ENCODE data around the gene RNASE8.

Gene RNASE8

DNA sequence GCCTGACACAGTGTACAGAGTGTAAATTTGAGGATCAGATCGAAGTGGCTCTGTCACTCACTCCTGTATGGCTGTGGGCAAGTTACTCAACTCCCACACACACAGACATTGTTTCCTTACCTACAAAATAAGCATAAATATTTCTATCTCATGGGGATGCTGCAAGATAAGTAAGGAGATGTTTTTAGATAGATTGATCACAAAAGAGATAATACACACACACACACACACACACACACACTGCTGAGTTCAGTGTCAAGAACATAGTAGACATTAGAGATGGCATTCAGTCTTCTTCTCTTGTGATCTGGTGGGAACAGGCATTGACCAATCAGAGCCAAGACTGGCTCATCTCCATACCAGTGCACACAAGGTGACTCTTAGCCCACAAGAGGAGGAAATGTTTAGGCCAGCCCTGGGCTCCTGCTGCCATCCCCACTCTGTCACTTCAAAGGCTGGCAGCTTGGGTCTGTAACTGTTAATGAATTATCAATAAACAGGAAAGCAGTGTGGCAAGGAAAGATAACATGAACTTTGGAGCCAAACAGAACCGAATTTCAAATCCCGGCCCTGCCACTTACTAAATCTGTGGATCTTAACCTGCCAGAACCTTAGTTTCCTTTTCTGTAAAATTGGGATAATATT is 3.4 kb upstream of the RNASE8 start:
- DNase-seq, result no peak

DNA sequence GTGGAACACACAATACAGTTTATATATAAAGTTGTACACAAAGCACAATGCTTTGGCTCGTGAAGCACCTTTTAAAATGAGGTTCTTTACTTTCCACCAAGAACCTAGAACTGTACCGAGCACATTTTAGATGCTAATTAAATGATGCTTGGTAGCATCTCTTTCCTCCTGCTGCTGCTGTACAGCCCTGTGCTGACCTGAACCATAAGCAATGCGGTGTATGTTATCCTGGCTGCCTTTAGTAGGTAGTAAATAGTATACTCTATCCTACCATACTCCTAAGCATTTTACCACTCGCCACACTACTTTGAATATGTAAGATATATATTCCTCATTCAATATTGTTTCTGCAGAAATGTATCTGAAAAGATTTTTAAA is 2.9 kb upstream of the RNASE8 start:
- DNase-seq, result no peak

DNA sequence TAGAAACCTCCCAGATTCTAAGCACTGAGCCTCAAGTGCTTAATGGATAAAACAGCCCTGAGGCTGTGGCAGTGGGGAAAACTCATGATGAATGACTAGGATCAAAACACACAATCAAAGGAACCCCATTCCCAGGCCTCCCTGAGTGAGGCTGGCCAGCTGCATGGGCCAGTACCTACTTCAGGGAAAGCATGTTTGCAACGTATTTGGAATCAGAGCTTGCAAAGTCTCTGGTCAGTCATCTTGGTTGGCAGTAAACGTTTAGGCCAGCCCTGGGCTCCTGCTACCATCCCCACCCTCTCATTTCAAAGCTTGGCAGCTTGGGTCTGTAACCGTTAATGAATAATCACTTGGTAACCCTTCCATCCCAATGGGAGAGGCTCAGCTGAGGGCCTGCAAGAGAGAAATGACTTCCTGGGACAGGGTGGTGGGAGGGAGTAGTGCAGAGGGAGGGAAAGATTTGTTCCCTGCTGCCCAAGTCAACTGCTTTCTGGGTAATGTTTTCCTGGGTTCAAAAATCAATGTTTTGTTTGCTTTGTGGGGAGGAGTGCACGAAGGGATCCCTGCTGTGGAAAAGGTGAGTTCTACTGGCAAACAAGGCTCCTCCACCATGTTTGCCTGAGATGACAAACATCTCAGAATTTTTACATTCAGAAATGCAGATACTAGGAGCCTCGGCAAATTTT is 2.0 kb upstream of the RNASE8 start:
- no peak for DNase-seq

- DNase-seq, result no peak
These were observed 980 bp upstream of the RNASE8 start for GRCh38 chr14:21056520-21057163.

DNA sequence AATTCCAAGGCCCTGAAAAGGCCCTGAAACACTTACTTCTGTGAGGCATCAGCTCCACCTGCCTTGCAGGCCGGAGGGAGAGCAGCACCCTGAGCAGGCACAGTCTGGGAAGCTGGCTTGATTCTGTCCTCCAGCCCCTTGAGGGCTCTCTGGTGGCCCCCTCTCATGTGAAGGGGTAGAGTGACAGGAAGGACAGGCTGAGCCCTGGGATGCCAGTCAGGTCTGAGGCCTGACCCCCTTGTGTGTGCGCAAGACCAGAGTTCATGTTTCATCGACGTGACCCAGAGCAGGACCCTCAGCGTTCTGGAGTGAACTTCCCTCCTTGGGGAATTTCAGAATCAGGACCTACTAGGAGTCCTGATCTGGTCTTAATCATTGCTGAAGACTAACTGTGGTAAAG is 1.3 kb downstream of the RNASE8 start:
- DNase-seq, result no peak

- DNase-seq, result no peak
These were observed 2.4 kb downstream of the RNASE8 start for GRCh38 chr14:21059842-21060613.

DNA sequence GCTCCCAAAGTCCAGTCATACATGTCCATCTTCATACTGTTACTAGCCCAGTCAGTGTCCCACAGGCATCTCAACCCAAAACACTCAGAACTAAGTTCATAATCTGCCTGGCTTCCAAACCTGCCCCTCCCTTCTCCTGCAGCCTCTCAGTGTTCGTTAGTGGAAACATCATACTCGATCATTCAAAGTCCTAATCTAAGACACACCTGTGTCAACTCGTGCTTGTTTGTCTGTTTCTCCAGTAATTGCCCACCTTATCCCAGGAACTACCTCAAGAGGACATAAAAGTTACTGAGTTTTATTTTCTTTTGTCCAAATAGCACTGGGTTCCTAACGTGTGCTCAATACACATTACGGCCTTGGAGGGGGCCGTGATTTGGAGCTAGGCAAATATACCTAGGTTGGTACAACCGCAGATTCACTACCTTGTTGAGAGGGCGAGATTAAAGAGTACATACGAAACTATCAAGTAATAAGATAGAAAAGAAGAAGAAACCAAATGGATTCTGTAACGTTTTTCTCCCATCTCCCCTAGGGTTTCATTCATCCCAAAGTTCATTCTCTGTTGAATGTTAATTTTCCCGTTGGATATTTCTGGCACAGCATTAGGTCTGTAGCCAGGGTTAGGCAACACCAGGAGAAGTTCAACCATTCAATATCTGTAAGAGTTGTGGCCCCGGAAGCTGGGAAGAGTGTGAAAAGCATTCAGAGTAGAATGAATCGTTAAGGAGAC is 3.2 kb downstream of the RNASE8 start:
- no peak for DNase-seq

GRCh38 chr14:21061347-21061668 is 3.7 kb downstream of the RNASE8 start:
- no peak for DNase-seq

DNA sequence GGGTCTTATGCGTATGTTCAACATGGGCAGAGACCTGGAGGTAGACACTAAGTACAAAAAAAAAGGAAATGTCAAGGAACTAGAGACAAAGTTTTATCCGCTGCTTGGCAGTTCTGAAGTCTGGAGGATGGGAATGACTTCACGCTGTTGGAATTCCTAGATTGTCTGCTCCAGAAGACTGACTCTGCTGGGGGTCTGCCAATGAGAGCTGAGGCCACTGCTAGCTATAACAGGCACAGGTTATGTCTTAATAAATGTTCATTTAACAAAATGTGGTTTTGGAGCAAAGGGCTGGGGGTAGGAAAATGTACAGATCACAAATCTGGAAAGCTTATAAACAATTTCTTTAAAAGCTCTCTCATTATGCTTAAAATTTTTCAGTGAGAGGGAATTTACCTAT is 5.9 kb downstream of the RNASE8 start:
- no peak for DNase-seq

- DNase-seq, result no peak
These were observed 9.4 kb downstream of the RNASE8 start for GRCh38 chr14:21066882-21067502.

DNA sequence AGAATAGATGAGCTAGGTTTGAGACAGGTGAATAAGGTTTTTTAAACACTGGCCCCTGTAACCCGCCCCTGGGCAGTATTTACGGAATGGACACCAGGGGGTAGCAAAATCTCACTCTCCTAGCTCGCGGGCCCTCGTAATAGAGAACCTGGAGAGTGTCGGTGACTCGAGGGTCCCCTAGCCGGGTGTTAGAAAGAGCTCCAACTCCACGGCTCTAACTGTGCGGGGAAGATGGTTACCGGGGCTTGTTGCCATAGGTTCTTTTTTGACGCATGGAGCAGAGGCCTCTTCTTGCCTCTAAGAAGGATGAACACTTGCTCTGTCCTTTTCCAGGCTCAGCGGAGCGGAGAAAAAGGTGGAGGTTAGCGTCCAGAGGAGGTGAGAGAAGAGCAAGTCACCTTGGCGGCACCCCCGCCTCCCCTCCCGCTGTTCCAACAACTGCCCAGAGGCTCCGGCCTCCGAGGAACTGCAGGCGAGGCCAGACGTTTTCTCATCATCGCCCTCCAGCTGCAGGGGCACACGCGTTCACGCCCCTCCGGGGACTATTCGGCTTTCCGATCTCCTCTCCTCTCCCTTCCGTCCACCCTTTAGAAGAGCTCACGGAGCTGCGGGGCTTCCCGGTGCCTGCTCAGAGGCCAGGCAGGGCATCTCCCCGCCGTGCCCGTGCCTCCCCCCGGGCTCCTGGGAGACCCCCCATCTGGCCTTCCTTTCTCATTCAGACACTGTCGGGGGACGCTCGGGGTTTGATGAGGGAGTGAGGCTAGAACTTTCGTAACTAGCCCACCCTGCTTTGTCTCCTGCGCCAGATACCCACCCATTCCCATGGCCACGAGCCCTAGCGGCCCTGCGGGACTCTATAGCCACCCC is 11.1 kb downstream of the RNASE8 start:
- DNase-seq, result no peak

DNA sequence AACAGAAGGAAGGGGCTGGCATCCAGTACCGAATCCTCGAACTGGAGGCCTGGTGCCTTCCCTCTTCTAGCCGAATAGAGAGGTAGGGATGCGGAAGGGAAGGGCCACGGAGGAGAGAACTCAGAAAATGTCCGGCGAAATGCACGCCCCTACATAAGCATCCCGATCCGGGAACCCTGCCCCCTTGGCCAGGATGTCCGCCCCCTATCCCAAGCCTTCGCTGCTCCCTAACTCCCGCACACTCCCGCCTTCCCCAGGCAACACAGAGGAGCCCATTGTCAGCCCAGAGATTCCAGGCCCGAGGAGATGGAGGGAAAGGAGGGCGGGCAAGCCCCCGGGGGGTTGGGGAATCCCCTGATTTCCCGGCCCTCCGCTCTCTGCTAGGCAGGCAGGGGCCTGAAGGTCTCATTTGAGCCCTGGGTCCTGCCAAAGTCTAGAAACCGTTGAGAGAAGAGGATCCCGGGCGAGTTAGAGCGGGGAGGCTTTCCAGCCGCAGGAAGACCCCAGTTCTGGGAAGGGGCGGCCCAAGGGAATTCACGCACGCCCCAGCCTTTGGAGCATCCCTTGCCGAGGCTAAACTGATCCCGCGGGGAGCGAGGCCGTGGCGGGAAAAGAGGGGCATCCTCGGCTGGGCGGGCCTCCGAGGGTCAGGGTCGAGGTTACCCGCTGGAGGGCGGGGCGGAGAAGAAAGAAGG is 11.9 kb downstream of the RNASE8 start:
- no peak for DNase-seq

DNA sequence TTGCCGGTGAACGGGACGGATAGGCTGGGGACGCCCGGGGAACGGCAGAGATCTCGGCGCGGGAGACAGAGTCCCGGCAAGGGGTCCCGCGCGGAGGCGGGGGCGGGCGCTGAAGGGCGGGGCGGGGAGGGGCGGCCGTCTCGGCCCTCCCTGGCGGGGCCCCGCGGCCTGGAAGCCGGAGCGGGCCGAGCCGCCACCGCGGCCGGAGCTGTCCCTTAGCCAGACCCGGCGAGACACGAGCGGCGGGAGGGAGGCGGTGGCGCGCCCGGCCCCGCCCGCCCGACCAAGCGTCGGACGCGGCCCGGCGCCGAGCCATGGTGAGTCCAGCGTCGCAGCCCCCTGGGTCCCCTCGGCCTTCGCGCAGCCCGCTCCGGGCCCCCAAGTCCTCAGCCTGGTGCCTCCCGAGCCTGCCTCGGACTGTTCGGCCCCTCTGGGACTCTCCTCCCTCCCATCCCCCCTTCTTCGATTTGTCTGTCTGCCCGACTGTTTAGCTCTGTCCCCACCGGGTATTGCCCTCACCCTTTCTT is 12.5 kb downstream of the RNASE8 start, which contains the start of gene ARHGEF40:
ARHGEF40 (plus strand) TSS at position 222 of the 527 bp plus-strand sequence; CDS start at position 315, 93 bp downstream.
- no peak for DNase-seq

DNA sequence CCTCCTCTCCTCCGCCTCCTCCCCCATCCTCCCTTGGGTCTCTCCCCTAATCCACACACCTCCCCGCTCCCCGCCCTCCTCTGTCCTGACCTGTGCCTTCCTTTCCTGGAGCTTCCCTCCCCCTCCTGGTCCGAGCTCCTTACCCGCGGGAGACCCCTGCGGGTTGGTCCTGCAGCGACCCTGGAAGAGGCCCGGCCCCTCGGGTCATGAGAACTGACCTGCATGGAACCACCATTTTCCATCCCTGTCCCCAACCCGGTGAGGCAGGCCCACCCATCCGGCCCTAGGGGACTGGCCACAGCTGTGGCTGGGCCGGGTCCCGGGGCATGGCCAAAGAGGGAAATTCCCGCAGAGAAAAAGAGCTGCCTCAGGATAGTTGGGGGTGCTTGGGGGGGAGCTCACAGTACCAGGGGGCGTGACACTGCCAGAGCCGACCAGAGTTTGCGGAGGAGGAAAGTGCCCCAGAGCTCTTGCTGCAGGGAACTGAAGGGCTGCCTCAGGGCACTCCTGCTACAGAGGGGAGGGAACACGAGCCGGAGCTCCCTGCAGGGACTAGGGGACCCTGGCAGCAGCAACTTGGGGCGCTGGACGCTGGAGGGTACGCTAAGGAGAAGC is 13.1 kb downstream of the RNASE8 start:
- DNase-seq, result no peak

DNA sequence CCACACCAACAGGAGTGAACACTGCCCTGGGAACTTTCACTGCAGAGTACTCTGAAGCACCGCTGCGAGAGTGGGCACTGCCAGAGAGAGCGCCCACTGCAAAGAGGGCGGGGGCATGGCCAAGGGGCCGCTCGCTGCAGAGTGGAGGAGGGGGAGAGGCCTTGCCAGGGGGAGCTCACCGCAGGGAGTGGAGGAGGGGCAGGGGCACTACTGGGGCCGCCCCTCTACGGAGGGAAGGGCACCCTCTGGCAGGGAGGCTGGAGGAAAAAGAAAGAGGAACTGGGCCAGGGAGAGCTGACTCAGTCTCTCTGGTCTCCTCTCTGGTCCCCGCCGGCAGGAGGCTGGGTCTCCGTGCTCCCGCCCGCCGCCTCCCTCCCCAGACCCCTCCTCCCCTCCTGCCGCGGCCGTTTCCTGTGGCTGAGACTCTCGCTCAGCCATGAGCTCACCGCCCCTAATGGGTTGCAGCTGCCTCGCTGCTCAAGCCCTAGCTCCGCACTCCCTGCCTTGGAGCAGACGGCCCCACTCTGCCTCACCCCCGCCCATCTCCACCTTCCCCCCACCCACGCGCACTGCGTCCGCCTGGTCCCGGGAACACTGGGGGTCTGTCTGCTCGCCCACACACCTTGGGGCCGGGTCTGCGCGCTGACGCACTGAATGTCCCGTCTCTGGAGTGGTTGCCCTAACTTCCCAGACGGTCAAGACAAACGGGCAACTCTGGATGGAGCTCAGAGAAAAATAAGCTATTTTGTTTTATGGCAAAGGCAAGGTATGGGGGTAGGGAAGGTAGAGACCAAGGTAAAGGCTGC is 13.8 kb downstream of the RNASE8 start:
- no peak for DNase-seq

- no peak for DNase-seq
These were observed 14.4 kb downstream of the RNASE8 start for GRCh38 chr14:21072031-21072473.

- DNase-seq, result no peak
These were observed 15.2 kb downstream of the RNASE8 start for GRCh38 chr14:21072781-21073339.

GRCh38 chr14:21073921-21074320 is 16.3 kb downstream of the RNASE8 start:
- DNase-seq, result no peak

All from activated T-cell treated with anti-CD3 and anti-CD28 coated beads for 4 hours (primary cell).